ENCODE results near the gene ANKRD12.

GRCh38 chr18:9199681-9200080, 63.1 kb downstream of the ANKRD12 start:
- TF ChIP-seq POLR2A (IDR thresholded peaks at IDR 0.05) (no peak), CTCF (IDR thresholded peaks at IDR 0.05) (no peak)
